NB4 (cell line): ENCODE measurements around the gene USP44.
A peak's percentile ranks its signal among the peaks of the same experiment; 100 is the strongest.
"Not testable (repeated sequence)": the region's sequence is repeated elsewhere in the genome, so short reads cannot be mapped to it uniquely, and the experiment has no call there.

Experiments
- DNase-seq: peaks from one replicate; pipeline ENCODE4 v3.0.0; 2010; ENCODE audit warnings: low read depth
- H3K4me3 ChIP-seq: one replicate; pipeline ENCODE4 v1.5.1; 2011; ENCODE audit warnings: mild to moderate bottlenecking, low read depth, low read length, moderate library complexity
- MYC ChIP-seq: IDR thresholded peaks from 2 replicates; pipeline ENCODE4 v1.6.1; 2011; ENCODE audit warnings: low read depth, low read length
- POLR2A ChIP-seq: IDR thresholded peaks from 2 replicates; pipeline ENCODE4 v1.6.1; 2011; ENCODE audit warnings: mild to moderate bottlenecking; ENCODE audit not compliant: insufficient read length; ENCODE audit errors: extremely low read depth
- TF ChIP-seq, protein P1 (sequence below): IDR thresholded peaks from 2 replicates; pipeline ENCODE4 v1.6.1; 2011; ENCODE audit warnings: low read depth, low read length
- TF ChIP-seq, protein P2 (sequence below): IDR thresholded peaks from one replicate; pipeline ENCODE4 v1.5.1; 2012; ENCODE audit warnings: low read depth, low read length

USP44 gene

DNA sequence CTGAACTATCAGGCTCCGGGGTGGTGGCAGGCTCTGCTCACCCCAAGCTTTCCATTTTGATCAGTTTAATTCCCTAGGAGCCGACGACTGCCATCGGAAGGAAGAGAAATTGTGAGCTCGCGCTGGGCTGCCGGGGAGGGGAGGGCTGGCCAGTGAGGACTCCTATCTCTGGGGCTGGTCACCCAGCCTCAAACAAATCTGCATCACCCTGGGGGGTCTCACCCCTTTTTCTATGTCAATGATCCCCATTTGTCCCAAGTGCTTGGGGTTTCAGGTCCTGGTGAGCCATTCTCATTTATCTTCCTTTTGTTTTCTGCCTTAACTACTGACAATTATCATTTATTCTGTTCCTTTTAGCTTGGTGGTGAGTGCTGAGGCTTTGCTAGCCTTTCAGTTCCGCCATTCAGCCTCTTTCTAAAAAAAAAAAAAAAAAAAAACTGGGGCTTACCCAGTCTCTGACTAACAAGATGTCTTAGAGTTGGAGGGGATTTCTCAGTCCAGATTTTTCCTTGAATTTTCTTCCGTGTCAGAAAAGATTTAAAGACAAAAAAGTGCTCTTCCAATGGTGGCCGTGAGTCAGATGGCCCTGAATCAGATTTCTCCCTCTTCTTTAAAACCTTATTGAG, 22.8 kb upstream of the USP44 start:
- DNase-seq, result no peak
- TF ChIP-seq, protein P1, sequence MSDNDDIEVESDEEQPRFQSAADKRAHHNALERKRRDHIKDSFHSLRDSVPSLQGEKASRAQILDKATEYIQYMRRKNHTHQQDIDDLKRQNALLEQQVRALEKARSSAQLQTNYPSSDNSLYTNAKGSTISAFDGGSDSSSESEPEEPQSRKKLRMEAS, result no peak
- TF ChIP-seq POLR2A, result no peak
- TF ChIP-seq, protein P2, sequence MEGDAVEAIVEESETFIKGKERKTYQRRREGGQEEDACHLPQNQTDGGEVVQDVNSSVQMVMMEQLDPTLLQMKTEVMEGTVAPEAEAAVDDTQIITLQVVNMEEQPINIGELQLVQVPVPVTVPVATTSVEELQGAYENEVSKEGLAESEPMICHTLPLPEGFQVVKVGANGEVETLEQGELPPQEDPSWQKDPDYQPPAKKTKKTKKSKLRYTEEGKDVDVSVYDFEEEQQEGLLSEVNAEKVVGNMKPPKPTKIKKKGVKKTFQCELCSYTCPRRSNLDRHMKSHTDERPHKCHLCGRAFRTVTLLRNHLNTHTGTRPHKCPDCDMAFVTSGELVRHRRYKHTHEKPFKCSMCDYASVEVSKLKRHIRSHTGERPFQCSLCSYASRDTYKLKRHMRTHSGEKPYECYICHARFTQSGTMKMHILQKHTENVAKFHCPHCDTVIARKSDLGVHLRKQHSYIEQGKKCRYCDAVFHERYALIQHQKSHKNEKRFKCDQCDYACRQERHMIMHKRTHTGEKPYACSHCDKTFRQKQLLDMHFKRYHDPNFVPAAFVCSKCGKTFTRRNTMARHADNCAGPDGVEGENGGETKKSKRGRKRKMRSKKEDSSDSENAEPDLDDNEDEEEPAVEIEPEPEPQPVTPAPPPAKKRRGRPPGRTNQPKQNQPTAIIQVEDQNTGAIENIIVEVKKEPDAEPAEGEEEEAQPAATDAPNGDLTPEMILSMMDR, result no peak
- TF ChIP-seq MYC, result no peak
- H3K4me3 ChIP-seq, result no peak overlapping the region

DNA sequence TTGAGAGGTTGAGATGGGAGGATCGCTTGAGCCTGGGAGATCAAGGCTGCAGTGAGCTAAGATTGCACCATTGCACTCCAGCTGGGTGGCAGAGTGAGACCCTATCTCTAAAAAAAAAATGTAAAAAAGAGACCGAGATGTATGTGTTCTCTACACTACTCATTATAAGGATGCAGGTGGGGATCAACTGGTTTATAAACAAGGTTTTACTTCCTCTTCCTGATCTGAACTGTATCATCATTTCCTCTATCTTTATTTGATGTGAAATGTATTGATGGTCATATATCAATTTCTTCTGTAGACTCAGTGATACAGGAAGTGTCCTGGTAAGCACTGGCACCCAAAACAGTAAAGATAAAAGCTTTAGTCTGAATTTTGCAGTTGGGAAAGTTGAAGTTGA, 20.1 kb upstream of the USP44 start:
- TF ChIP-seq MYC (no peak), POLR2A (no peak)
- TF ChIP-seq, protein P1, result no peak
- TF ChIP-seq, protein P2, result no peak
- no peak for DNase-seq
- no peak overlapping the region for H3K4me3 ChIP-seq

DNA sequence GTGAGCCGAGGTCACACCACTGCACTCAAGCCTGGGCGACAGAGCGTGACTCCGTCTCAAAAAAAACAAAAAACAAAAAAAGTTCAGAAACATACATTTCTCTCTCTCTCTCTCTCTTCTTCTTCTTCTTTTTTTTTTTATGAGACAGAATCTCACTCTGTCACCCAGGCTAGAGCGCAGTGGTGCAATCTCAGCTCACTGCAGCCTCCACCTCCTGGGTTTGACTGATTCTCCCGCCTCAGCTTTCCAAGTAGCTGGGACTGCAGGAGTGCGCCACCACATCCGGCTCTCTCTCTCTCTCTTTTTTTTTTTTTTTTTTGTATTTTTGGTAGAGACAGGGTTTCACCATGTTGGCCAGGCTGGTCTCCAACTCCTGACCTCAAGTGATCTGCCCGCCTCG, 16.8 kb upstream of the USP44 start:
- not testable (repeated sequence) for DNase-seq, H3K4me3 ChIP-seq

DNA sequence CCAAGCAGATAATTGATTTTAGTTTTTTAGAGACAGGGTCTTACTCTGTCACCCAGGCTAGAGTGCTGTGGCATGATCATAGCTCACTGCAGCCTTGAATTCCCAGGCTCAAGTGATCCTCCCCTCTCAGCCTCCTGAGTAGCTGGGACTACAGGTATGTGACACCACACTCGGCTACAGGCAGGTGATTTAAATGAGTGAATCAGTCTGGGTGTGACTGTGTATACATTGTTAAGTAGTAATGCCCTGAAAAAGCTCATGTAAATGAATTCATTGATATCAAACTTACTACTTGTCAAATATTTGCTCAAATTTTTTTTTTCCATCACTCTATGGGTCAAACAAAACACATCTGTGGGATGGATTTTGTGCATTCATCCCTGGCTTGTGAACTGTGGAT, 6.3 kb upstream of the USP44 start:
- DNase-seq, result no peak
- TF ChIP-seq, protein P1, result no peak
- TF ChIP-seq MYC, result no peak
- no peak for TF ChIP-seq POLR2A
- TF ChIP-seq, protein P2, result no peak
- no peak overlapping the region for H3K4me3 ChIP-seq

DNA sequence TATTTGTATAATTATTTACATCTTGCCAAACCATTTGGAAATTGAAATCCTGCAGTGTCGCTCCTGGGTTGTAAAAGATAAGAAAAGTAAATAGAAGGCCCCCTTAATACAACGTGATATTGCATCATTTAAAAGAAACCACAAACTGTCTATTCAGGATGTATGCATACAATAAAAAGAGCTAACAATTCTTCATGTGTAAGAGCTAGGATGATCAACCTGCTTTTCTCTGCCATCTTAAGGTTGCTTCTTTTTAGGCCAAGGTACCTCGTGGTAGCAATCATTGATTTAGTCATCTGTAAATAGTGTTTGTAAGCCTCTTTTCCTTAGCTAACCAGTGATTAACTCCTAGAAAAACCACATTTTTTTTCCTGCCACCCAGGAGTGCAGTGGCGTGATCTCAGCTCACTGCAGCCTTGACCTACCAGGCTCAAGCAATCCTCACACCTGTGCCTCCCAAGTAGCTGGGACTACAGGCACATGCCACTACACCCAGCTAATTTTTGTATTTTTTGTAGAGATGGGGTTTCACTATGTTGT, 3.3 kb upstream of the USP44 start:
- TF ChIP-seq, protein P2, result no peak
- TF ChIP-seq, protein P1, result peak; percentile 56; the same call in 1 of the 2 replicates
- TF ChIP-seq POLR2A, result no peak
- TF ChIP-seq MYC, result peak; percentile 65; the same call in 1 of the 2 replicates

DNA sequence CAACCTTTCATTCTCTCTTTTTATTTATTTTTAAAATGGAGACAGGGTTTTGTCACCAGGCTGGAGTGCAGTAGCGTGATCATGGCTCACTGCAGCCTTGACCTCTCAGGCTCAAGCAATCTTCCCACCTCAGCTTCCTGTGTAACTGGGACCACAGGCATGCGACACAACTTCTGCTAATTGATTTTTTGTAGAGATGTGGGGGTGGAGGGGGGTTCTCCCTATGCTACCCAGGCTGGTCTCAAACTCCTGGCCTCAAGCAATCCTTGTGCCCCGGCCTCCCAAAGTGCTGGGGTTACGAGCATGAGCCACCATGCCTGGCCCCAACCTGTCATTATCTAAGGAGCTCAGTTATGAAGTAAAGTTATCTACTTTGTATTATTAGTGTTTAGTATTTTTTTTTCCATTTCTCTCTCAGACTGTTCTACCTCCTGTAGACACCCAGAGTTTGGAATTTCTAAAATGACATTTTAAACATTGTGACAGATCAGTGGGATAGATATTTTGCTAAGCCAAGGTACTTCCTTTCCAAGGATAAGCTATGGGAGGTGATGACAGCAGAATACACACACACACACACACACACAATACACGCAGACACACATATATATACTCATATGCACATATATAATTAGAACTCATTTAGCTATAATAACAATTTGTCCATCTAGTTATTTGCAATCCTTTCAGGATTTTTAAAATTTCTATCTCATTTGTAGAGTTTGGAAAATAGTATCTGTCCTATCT, 2.1 kb upstream of the USP44 start:
- TF ChIP-seq, protein P1, result peak; percentile 34; the same call in 1 of the 2 replicates
- TF ChIP-seq POLR2A (no peak), MYC (0 out of 2 replicates have a peak, but pooled peaks have one; percentile 15)
- peak; percentile 78 for DNase-seq
- no peak overlapping the region for H3K4me3 ChIP-seq

More for the DNA sequence above, 3.3 kb upstream of the USP44 start:
- no peak overlapping the region for H3K4me3 ChIP-seq
- DNase-seq, result peak; percentile 75
